HG03025 (cell line): ENCODE data around the gene RNU1-4.
"Not testable (repeated sequence)": the region's sequence is repeated elsewhere in the genome, so short reads cannot be mapped to it uniquely, and the experiment has no call there.

ENCODE experiments used
- ATAC-seq: cut with Tn5 transposase; IDR thresholded peaks from one replicate; pipeline ENCODE4 v1.9.1; 2021; ENCODE audit warnings: mild to moderate bottlenecking, moderate library complexity; ENCODE audit not compliant: unreplicated experiment, low FRiP score

The RNU1-4 gene

DNA sequence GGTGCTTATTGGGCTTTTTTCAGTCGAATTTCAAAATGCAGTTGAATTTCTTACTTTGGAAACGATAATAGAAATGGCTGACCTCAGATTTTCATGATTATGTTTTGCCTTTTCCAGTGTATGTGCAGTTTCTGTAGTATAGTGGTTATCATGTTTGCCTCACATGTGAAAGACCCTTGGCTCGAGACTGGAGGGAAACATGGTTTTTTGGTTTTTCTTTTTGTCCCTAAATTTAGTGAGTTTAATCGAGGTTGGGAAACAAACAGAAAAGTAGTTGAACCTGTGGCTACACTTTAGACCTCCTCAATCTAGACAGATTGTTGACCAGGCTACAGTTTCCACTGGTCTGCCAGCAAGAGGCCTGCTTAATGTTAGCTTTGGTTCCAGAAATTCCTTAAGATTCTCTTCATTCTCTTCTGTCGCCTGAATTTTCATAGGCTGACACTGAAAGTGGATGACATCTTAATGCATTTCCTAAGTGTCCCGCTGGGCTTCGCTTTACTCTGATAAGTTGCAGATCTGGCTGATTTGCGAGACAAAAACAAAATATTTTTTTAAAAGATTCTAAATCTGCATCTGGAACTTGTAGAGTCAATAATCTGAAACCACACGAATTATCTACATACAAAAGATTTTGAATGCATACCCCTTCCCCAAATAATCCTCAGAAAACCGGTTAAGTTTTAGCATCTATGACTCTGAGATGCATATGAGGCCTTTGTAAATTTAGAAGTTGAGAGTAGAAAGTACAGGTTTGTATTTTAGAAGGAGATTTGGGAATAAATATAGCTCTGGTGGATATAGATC is 14.7 kb upstream of the RNU1-4 start:
- not testable (repeated sequence) for ATAC-seq

DNA sequence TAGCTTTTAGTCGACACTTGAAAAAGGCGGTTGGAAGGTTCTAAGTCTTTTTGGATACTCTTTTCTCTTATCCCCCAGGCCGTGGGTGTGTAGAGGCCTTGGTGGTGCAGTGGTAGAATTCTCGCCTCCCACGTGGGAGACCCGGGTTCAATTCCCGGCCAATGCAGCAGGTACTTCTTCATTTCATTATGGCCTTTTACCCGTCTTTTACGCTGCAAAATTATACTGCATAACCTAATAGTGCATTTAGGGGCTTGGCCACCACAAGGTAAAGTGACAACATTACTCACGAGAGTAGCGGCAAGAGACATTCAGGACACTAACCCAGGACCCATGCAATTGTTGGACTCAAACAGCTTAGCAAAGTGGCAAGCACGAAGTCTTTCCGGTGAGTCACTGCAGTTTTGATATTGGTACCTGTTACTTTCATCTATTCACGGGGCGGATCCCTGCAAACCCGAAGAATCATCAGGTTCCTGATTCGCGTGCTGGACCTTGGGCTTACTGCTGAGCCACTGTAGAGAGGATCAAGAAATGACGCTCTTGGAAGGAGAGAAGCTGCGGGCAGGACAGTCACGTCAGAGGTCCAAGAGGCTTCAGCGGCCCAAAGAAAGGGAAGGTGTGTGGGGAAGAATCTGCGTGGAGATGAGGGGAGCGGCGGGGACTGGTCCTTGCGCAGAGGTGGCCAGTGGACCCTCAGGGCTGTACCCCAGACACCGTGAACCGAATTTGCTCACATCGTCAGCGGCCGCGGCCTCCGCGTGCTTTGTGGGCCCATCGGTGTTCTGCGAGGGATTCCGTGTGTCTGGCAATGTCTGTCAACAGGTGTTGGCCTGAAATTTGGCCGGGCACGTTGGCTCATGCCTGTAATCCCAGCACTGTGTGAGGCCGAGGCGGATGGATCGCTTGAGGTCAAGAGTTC is 12.9 kb upstream of the RNU1-4 start:
- no peak for ATAC-seq

DNA sequence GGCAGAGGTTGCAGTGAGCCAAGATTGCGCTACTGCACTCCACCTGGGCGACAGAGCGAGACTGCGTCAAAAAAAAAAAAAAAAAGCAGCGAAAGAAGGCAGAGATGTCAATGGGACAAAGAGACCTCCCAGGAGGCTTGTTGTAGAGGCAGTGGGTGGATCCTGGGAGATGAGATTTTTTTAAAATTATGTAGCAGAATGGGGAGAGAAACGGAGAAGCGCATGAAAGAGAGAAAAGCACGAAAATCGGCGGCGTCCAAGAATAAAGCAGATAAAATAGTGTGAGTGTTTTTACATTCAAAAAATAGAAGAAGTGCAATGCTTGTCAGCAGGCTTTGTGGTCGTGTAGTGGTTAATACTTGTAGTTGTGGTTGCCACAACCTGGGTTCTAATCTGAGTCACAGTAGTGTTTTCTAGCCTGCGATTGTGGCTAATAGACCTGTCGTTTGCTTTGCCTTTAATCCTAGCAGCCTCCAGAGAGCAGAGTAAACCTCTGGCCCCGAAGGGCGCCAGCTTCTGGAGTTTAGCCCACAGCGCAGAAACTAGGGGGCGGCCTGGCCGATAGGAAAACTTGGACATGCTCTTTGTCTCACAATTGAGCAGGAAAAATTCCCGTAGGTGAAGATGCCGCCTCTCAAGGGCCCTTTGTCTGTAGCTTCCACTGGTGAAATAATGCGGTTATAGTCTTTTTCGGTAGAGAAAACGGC is 11.9 kb upstream of the RNU1-4 start:
- ATAC-seq, result not testable (repeated sequence)

DNA sequence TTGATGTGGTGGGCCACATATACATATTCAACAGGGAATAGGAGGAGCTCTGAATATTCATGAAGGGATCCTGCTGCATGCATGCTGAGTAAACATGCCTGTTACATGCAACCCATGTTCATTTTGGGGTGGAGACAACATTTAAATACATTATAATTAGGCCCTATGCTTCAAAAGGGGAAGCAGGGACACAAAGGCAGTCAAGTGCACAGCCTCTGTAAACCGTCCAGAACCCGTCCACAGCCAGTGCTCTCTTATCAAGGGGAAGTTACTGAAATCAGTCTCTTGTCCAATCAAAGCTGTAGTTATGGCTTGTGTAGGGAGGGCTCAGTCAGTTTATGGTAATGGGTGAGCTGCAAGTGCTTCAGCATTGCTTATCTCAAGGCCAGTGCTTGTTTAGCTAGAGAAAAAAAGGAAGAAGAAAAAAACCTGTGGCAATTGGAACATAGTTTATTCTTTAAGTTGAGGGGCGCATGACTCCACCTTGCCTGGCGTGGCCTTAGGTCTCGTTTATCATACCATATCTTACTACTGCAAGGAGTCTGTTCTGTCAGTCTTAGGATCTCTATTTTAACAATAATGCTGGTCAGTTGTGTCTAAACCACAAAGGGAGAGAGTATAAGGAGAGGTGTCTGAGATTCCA is 7.9 kb upstream of the RNU1-4 start:
- not testable (repeated sequence) for ATAC-seq

DNA sequence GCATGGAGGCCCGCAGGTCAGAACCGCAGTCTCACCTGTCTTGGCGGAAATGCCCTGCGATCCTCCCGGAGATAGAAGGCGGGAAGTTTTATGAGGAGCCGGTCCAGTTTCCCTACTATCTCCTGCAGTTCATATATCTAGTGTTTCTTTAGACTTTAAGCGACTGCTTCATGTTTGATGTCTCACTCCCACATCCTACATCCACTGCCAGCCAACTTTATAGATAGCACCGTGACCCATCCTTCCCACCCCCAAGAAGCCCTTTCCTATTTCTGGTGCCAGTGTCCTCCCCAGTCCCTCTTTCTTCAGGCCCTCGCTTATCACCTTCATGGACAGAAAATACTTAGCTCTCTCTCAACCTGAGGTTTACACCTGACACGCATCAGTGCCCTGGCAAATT is 914 bp downstream of the RNU1-4 start:
- ATAC-seq, result not testable (repeated sequence)

DNA sequence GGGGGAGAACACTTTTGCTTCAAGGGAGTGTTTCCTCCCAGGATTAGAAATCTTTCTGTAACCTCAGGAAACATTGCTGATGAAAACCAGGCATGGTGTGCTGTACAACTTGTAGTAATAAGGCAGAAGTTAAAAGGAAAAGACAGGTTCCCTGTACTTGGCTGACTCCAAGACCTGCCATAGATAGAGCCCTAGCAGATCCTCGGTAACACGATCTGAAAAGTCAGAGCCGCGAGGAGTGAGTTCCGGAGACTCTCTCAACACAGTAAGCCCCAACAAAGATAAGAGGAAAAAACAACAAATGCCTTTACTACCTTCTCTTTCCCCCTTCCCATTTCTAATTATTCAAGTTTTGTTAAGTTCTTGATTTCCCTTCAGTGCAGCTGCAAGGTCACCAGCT is 7.3 kb downstream of the RNU1-4 start:
- not testable (repeated sequence) for ATAC-seq

DNA sequence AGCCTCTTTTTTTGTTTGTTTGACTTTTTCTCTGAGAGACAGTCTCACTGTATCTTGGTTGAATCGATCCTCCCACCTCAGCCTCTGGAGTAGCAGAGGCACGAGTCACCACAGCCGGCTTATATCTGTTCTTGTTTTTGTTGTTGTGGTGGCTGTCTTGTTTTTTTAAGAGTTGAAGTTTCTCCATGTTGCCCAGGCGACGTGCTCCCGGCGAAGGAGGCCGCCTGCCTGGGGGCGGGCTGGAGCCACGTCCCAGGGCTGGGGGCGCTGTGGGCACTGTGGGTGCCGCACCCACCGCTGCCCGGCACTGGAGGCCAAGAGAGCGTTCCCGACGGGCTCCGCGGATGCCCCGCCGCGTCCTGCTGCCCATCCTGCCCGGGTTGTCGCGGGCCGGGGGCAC is 8.4 kb downstream of the RNU1-4 start:
- not testable (repeated sequence) for ATAC-seq

DNA sequence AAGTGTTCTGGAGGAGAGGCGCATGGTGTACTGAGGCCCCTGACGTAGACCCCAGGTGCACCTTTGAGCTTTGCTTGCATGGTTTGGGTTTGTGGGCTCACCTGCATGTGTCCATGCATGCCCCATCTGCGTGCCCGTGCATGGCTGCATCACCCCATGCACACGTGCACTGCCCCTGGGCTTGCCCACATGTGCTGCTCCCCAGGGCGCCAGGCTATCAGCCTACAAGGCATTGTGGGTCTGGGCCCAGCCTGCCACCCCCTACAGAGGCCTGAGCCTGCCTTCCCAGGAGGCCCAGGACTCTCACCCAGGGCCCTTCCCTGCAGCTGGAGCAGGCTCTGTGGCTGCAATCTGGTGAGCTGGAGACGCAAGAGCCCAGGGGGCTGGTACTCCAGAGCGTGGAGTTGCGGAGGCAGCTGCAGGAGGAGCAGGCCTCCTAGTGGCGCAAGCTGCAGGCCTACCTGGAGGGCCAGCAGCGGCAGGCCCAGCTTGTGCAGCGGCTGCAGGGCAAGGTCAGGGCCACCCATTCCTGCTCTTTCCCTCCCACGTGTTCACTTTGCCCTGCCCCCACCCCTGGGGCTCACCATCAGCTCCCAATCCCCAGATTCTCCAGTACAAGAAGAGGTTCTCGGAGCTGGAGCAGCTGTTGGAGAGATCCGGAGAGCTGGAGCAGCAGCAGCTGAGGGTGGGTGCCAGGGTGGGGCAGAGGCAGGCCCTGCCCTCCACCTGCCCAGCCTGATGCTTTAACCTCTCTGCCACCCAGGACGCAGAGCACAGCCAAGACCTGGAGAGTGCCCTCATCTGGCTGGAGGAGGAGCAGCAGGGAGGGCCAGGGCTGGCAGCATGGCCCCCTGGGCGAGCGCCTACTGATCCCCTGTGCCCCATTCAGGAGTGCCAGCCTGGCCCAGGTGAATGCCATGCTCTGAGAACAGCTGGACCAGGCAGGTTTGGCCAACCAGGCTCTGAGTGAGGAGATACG is 9.9 kb downstream of the RNU1-4 start:
- not testable (repeated sequence) for ATAC-seq

DNA sequence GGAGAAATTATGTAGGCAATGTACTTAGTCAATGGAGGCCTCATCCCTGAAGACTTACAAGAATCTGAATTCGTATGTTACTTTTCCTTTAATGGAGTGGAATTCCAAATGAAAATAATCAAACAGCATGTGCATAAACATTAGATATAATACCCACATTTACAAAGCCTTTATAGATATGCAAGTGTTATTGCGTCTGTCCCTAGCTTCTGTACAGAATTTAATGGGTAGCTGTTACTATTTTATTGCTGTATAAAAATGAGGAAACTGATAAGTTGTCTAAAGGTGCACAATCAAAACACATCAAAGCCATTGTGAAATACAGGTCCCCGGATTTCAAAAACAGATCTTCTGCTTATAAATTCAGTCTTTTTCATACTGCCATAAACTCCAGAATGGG is 12.5 kb downstream of the RNU1-4 start:
- ATAC-seq, result not testable (repeated sequence)

DNA sequence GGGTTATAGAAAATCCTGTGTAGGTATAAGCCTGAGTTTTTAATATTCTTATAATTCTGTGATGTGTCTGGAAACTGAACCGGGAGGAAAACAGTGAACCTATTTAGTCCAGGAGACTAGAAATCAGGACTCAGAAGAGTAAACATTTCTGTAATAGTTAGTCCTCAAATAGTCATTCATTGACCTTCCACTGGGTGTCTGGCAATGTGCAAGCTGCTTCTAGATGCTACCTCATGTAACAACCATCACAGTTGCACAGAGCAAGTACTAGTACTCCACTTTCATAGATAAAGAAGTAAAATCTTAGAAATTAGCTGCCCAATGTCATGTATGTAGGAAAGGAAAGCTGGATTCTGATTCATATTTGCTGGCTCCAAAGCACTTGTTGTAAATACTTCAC is 15.1 kb downstream of the RNU1-4 start:
- ATAC-seq, result not testable (repeated sequence)

DNA sequence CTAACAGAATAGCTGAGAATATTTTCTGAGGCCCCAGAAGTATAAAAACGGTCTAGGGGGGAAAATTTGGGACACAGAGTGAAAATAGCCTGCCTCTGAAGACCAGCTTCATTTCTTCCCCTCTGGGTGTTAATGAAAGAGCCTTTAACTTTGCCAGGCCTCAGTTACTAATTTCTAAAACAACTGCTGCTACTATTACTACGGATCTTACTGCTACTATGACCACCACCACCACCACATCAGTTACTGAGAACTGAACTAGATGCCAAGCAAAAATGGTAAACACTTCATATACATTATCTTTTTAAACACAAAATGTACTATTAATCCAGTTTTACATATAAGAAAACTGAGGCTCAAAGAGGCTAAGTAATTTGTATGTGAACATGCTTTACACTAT is 15.6 kb downstream of the RNU1-4 start:
- not testable (repeated sequence) for ATAC-seq

DNA sequence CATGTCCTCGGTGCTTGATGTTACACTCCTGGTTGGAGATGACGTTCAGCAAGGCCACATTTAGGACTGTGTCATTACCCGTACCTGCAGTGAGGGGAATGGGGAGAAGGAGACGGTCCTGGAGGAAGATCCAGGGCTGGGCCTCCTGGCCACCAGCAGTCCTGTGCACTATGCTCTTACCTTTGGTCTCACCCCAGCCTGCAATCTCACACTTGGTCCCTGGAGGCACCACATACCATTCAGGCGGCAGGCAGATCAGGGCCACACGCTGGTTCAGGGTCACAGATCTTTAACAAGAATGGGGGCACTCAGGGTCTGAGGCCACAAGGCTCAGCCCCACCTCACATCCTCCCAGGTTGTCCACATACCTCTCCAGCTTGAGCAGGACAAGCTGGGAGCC is 17.3 kb downstream of the RNU1-4 start:
- ATAC-seq, result not testable (repeated sequence)

DNA sequence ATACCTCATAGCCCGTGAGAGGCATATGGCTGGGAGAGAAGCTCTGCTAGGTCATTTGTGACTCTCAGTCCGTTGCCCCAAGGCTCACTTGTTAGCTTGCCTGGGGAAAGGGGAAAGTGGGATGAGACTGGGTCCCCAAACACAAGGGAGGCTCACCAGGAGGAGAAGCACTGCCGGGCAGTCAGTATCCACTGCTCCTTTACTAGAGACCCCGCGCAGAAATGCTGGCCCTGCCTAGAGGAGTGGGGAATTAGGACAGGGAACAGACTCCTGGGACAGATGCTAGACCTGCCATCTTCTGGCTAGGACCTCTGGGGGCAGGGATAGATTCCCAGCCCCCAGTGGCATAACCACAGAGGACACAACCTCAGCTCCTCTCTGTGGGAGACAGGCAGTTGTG is 17.7 kb downstream of the RNU1-4 start:
- not testable (repeated sequence) for ATAC-seq

DNA sequence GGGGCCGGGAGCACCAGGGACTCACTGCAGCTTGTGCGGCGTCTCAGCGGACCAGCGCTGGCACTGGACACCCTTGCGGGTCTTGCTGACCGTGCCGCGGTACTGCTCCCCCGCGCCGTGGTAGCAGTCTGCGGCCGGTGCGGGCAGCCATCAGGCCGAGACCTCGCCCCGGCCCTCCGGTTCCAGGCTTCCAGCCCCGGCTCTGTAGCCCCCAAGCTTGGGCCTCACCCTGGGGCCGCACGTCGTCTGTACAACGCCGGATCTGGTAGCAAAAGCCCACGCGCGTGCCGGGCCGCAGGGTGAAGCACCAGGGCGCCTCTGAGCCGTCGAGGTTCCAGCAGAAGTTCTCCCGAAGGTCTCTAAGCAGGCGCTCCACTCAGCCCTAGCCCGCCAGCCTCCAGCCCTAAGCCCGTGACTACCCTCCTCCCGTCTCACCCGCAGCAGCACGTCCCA is 18.8 kb downstream of the RNU1-4 start:
- not testable (repeated sequence) for ATAC-seq

DNA sequence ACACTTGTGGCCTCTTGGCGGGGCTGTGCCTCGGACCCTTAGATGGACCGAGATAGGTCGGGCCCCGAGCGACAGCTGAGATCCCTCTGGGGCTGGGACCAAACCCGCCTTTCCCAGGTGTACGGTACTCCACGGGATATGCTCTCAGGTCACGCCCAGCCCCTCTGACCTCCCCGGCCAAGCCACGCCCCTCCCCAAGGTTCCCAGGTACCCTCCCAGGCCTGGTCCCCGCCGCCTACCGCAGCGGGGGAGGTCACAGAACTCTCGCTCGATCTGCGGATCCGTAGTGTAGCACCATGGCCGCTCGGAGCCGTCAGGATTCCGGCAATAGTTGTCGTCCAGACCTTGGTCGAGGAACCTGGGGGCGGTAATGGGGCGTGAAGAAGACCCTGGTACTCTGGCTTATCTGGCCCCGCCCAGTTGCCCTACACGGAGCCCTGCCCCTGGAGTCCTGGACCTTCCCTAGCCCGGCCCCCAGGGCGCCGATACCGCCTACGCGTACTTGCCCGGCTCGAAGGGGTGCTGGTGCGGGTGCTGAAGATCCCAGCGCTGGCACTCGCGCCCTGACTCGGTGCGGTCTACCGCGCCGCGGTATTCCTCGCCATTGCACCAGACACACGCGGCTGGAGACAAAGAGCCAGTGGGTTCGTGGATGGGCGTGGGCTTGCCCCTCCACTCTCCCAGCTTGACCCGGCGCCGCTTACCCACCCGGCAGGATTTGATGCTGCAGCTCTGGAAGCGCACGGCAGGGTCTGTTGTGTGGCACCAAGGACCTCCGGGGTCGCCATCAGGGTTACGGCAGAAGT is 19.5 kb downstream of the RNU1-4 start:
- not testable (repeated sequence) for ATAC-seq

DNA sequence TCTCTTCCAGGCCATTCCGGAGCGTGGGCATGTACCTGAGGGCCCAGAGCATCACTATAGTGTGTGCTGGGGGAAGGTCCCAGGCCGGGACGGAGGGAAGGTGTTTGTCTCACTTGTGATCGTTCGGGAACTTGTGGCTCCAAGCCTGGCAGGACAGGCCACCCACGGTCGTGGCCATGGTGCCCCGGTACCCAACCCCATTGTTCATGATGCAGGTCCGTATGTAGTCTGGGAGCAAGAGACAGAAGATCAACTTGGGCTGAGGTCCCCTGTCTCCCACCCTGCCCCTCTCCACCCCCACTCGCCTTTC is 20.1 kb downstream of the RNU1-4 start:
- not testable (repeated sequence) for ATAC-seq

DNA sequence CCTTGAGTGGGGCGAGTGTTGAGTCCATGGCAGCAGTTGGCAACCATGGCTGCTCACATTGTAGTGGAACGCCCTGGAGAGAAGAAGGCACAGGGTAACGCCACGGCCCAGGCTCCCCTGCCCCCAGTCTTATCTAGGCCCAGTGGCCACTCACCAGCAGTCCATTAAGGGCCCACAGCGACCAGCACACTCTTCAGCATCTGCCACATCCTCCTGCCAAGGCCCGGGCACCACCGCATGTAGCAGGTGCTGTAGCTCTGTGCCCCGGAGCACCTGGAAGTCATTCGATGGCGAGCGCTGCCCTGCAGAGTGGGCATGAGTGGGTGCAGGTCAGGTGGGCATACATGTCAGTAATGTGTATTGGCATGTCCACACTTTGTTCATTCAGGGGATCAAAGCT is 20.5 kb downstream of the RNU1-4 start:
- not testable (repeated sequence) for ATAC-seq

DNA sequence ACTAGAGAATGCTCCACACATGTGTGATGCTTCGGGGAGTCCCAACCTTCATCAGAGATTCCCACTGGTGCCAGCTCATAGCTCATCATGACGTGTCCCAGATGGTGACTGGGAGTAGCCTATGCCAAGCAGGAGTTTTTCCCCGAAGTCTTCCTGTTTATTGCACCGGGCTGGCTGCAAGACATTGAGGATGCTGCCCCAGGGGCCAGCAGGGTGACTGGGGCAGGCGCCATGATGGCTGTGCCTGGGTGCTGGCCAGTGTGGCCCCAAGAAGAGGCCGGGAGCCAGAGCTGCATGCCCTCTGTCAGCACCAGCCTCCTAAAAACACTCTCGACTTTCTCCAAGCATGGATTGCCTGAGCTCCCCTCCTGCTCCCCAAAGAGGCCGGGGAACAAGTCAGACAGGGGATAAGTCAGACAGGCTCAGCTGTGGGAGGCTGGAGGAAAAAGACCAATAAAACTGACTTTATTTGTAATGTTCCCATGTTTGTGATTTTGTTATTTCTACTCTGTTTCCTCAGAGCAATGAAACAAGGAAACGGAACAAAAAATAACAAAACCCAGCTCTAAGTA is 24.0 kb downstream of the RNU1-4 start:
- ATAC-seq, result not testable (repeated sequence)
